Measurements from ENCODE around the gene AK4. TPM values are rescaled to one million over a fixed set of nuclear protein-coding genes. Genes with fewer than 3 reads are reported as not detected.

Gene AK4
- total RNA-seq, 2 experiments from 2014 or later, result 0.08 to 0.14 TPM

DNA sequence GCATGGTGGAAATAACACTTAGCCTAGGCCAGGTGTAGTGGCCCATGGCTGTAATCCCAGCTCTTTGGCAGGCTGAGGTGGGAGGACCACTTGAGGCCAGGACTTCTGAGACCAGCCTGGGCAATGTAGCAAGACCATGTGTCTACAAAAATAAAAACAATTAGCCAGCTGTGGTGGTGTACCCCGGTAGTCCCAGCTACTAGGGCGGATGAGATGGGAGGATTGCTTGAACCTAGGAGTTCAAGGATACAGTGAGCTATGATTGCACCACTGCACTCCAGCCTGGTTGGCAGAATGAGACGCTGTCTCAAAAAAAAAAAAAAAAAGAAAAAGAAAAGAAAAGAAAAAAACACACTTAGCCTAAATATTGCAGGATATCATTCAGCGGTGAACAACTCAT lies 20.9 kb downstream of the AK4 start:
- Histone ChIP-seq H3K4me1 (ENCODE audit: insufficient read depth, low read length) (no peaks in the 10 kb centered on the region), H3K27me3 (ENCODE audit: control insufficient read depth in 1 of 2, insufficient read depth in 2 of 2, low read length in 2 of 2) (peaks cover 0 to 3% of the 10 kb centered on the region in 2 experiments), H3K27ac (ENCODE audit: low read depth in 1 of 2, low read length in 2 of 2) (no peak overlapping the region), H3K36me3 (ENCODE audit: insufficient read depth, low read length) (no peaks in the 10 kb centered on the region), H3K9me3 (ENCODE audit: control insufficient read depth in 1 of 2, insufficient read depth in 1 of 2, low read length in 2 of 2) (no peaks in the 10 kb centered on the region), H3K4me3 (ENCODE audit: low read length) (no peak overlapping the region)
- DNase-seq (no peak), ATAC-seq (ENCODE audit: poor library complexity) (no peak)
- no peaks in the 10 kb centered on the region for H3K9me3 Mint-ChIP-seq
- no peak overlapping the region for H3K27ac Mint-ChIP-seq
- ChIA-PET CTCF (no interaction called here), POLR2A (no interaction called here)
- intact Hi-C loops (cut with DNase I, micrococcal nuclease), result no loop called here
- H3K4me3 Mint-ChIP-seq, result no peak overlapping the region
- H3K36me3 Mint-ChIP-seq (ENCODE audit: low read depth), result no peaks in the 10 kb centered on the region
- TF ChIP-seq, protein P1, sequence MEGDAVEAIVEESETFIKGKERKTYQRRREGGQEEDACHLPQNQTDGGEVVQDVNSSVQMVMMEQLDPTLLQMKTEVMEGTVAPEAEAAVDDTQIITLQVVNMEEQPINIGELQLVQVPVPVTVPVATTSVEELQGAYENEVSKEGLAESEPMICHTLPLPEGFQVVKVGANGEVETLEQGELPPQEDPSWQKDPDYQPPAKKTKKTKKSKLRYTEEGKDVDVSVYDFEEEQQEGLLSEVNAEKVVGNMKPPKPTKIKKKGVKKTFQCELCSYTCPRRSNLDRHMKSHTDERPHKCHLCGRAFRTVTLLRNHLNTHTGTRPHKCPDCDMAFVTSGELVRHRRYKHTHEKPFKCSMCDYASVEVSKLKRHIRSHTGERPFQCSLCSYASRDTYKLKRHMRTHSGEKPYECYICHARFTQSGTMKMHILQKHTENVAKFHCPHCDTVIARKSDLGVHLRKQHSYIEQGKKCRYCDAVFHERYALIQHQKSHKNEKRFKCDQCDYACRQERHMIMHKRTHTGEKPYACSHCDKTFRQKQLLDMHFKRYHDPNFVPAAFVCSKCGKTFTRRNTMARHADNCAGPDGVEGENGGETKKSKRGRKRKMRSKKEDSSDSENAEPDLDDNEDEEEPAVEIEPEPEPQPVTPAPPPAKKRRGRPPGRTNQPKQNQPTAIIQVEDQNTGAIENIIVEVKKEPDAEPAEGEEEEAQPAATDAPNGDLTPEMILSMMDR (IDR thresholded peaks at IDR 0.05), result no peak
- H3K4me1 Mint-ChIP-seq (ENCODE audit: low read depth), result no peaks in the 10 kb centered on the region
- H3K27me3 Mint-ChIP-seq, result no peaks in the 10 kb centered on the region

DNA sequence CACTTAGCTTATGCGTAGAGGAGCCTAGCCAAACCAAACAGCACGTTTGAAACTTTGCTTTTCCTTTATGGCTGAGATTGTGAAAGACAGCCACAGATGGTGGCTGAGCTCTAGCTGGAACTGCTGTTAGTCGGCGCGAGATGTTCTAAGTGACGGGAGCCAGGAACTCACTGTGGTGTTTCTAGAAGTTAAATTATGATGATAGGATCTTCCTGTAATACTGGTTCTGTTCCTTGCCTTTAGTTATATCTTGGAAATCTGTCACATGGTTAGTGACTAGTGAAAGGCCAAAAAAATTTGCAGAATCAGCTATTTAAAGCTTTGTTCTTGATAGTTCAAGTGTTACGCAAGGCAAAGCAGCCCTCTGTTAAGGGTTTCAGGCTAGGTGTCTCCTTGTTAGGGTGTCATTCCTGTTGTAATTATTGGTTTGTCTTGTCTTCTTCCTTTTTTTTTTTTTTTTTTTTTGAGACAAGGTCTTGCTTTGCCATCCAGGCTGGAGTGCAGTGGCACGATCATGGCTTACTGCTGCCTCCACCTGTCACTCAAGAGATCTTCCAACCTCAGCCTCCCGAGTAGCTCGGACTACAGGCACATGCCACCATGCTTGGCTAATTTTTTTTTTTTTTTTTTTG lies 22.6 kb downstream of the AK4 start:
- POLR2A ChIA-PET, result no interaction called here
- Mint-ChIP-seq H3K36me3 (ENCODE audit: low read depth) (no peaks in the 10 kb centered on the region), H3K27ac (no peak overlapping the region)

DNA sequence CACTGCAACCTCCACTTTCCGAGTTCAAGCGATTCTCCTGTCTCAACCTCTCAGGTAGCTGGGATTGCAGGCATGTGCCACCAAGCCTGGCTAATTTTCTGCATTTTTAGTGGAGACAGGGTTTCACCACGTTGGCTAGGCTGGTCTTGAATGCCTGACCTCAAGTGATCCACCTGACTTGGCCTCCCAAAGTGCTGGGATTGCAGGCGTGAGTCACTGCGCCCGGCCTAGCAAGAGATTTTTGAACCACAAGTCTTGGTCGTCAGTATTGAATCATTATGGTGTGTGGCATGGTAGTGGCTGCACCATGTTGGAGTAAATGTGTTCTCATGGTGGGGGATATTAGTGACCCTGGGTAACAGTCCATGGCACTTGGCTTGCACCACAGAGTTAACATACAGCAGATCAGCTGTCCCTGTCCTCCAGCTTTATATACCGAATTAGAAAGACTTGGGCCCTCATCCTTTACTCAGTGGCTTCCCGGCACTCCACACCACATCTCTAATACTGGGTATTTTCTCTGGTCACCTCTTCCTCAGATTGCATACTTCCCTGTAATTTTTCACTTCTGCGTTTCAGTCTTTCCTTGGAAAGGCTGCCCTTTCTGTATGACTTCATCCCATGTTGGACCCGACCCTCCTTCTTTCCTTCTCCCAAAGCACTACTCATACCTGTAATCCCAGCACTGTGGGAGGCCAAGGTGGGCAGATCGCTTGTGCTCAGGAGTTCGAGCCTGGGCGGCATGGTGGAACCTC lies 25.1 kb downstream of the AK4 start:
- H3K4me3 ChIP-seq (ENCODE audit: low read length), result no peak overlapping the region
- POLR2A ChIA-PET, result no interaction called here
- Mint-ChIP-seq H3K36me3 (ENCODE audit: low read depth) (no peaks in the 10 kb centered on the region), H3K27me3 (no peaks in the 10 kb centered on the region), H3K9me3 (no peaks in the 10 kb centered on the region), H3K4me3 (no peak overlapping the region), H3K27ac (no peak overlapping the region), H3K4me1 (ENCODE audit: low read depth) (no peaks in the 10 kb centered on the region)
- TF ChIP-seq, protein P1 (IDR thresholded peaks at IDR 0.05), result no peak
- intact Hi-C loops (cut with DNase I, micrococcal nuclease), result no loop called here
- no peak overlapping the region for H3K27ac ChIP-seq (ENCODE audit: low read depth in 1 of 2, low read length in 2 of 2)
- no peaks in the 10 kb centered on the region for H3K4me1 ChIP-seq (ENCODE audit: insufficient read depth, low read length)
- no peaks in the 10 kb centered on the region for H3K9me3 ChIP-seq (ENCODE audit: control insufficient read depth in 1 of 2, insufficient read depth in 1 of 2, low read length in 2 of 2)
- H3K27me3 ChIP-seq (ENCODE audit: control insufficient read depth in 1 of 2, insufficient read depth in 2 of 2, low read length in 2 of 2), result peaks cover 0 to 6% of the 10 kb centered on the region in 2 experiments
- CTCF ChIA-PET, result no interaction called here
- H3K36me3 ChIP-seq (ENCODE audit: insufficient read depth, low read length), result no peaks in the 10 kb centered on the region
- DNase-seq (no peak), ATAC-seq (ENCODE audit: poor library complexity) (no peak)

More for the DNA sequence above, 22.6 kb downstream of the AK4 start:
- Mint-ChIP-seq H3K27me3 (no peaks in the 10 kb centered on the region), H3K4me3 (no peak overlapping the region), H3K4me1 (ENCODE audit: low read depth) (no peaks in the 10 kb centered on the region), H3K9me3 (no peaks in the 10 kb centered on the region)
- intact Hi-C loops (cut with DNase I, micrococcal nuclease), result no loop called here
- TF ChIP-seq, protein P1 (IDR thresholded peaks at IDR 0.05), result no peak
- no peak for ATAC-seq (ENCODE audit: poor library complexity)
- peaks cover 0 to 7% of the 10 kb centered on the region in 2 experiments for H3K27me3 ChIP-seq (ENCODE audit: control insufficient read depth in 1 of 2, insufficient read depth in 2 of 2, low read length in 2 of 2)
- no peaks in the 10 kb centered on the region for H3K9me3 ChIP-seq (ENCODE audit: control insufficient read depth in 1 of 2, insufficient read depth in 1 of 2, low read length in 2 of 2)
- H3K36me3 ChIP-seq (ENCODE audit: insufficient read depth, low read length), result no peaks in the 10 kb centered on the region
- no peak for DNase-seq
- H3K27ac ChIP-seq (ENCODE audit: low read depth in 1 of 2, low read length in 2 of 2), result no peak overlapping the region
- H3K4me3 ChIP-seq (ENCODE audit: low read length), result no peak overlapping the region
- CTCF ChIA-PET, result interaction anchor here (0.7 kb wide), 3 partner anchors 69 to 1497 kb away, joined by 3 to 4 read pairs (median 3); no protein-coding TSS in a partner anchor
- H3K4me1 ChIP-seq (ENCODE audit: insufficient read depth, low read length), result no peaks in the 10 kb centered on the region

Measured in CD4-positive, alpha-beta T cell (primary cell).